ENCODE measurements around the gene KLF11.
A peak's percentile ranks its signal among the peaks of the same experiment; 100 is the strongest.

Gene KLF11

GRCh38 chr2:10043906-10044601 lies 704 bp downstream of the KLF11 start:
- peak; percentile 98 for DNase-seq

- DNase-seq: no peak
Observed at GRCh38 chr2:10045561-10046355, 2.4 kb downstream of the KLF11 start.

DNA sequence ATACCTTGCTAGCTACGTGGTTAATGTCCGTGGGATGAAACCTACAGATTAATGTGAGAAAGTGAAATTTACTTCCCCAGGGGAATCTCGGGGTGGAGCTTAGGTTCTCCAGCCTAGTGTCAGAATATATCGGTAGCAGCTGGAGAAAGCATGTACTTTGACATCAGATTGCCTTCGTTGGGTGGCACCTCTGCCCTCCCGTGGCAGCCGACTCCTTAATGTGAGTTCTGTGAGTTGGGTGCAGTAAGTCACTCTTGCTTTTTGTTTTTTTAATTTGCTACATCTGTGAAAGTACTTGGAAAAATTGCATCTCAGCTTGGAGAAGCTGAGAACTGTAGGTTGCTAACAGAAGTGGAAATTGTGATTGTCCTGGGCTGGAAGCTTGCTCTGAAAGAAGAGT lies 3.6 kb downstream of the KLF11 start:
- no peak for DNase-seq

DNA sequence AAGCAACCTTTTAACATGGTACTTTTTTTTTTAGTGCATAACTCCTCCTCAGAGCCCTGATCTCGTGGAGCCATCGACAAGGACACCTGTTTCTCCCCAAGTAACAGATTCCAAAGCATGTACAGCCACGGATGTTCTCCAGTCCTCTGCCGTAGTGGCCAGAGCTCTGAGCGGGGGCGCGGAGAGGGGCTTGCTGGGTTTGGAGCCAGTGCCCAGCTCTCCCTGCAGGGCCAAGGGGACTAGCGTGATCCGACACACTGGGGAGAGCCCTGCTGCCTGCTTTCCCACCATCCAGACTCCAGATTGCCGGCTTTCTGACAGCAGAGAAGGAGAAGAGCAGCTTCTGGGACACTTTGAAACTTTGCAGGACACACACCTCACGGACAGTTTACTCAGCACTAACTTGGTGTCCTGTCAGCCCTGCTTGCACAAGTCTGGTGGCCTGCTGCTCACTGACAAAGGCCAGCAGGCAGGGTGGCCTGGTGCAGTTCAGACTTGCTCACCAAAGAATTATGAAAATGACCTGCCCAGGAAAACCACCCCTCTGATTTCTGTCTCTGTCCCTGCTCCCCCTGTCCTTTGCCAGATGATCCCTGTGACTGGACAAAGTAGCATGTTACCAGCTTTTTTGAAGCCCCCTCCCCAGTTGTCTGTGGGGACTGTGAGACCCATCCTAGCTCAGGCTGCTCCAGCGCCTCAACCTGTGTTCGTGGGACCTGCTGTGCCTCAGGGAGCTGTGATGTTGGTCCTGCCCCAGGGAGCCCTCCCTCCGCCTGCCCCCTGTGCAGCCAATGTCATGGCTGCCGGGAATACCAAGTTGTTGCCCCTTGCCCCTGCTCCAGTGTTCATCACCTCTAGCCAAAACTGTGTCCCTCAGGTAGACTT lies 4.5 kb downstream of the KLF11 start:
- no peak for DNase-seq

- peak; percentile 70 for DNase-seq
Observed at GRCh38 chr2:10048501-10049171, 5.3 kb downstream of the KLF11 start.

GRCh38 chr2:10052216-10052615 lies 8.9 kb downstream of the KLF11 start:
- no peak for DNase-seq

- no peak for DNase-seq
Observed at GRCh38 chr2:10053351-10053750, 10.0 kb downstream of the KLF11 start.

DNA sequence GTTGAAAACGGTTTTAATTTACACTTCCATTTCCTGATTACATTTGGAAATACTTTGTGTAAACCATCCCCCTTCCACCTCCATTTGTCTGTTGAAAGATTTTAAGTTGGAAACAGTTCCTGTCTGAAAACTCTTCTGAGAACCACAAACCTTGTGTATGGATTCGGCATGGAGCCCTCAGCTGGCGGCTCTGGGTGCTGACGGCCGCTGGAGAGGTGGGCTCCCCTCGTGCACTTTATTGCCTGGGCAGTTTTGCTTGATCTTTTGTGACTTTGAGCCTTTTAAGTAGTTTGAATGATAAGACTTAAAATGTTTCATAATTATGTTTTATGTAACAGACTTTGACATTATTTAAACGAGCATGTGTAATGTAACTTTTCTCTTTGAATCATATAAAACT lies 11.1 kb downstream of the KLF11 start:
- DNase-seq: no peak

- DNase-seq: no peak
Observed at GRCh38 chr2:10054976-10055375, 11.6 kb downstream of the KLF11 start.

GRCh38 chr2:10056439-10056838 lies 13.1 kb downstream of the KLF11 start:
- DNase-seq: no peak

GRCh38 chr2:10057231-10058107 lies 14.1 kb downstream of the KLF11 start:
- no peak for DNase-seq

GRCh38 chr2:10058251-10059015 lies 15.1 kb downstream of the KLF11 start:
- no peak for DNase-seq

GRCh38 chr2:10059016-10059351 lies 15.6 kb downstream of the KLF11 start:
- DNase-seq: no peak

DNA sequence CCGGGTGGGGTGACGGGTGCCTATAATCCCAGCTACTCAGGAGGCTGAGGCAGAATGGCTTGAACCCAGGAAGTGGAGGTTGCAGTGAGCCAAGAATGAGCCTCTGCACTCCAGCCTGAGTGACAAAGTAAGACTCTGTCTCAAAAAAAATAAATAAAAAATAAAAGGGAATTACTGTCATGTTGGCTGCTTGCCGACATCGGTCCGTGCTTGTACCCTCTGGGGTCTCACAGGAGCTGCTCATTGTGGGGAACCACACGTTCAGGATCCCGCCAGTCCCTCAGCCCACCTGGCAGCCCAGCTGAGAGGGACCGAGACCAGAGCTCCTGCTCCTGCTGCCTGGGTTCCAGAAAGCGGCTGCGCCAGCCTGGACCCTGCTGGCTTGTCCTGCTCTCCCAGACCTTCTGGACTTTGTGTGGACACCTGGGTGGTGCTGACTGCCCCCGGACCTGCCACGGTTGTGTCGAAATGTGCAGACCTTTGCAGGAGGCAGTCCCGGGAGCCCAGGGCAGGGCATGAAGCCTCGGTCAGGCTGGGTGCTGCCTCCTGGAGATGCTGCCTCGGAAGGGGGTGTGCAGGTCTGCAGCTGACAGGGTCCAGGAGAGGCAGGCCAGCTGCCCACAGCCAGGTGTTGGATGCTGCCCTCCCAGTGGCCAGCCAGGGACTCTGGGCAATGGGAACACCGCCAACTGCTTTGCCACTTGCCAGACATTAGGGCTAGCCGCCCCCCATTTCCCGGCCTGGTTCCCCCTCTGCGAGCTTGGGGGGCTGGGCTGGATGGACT lies 16.4 kb downstream of the KLF11 start:
- no peak for DNase-seq

DNA sequence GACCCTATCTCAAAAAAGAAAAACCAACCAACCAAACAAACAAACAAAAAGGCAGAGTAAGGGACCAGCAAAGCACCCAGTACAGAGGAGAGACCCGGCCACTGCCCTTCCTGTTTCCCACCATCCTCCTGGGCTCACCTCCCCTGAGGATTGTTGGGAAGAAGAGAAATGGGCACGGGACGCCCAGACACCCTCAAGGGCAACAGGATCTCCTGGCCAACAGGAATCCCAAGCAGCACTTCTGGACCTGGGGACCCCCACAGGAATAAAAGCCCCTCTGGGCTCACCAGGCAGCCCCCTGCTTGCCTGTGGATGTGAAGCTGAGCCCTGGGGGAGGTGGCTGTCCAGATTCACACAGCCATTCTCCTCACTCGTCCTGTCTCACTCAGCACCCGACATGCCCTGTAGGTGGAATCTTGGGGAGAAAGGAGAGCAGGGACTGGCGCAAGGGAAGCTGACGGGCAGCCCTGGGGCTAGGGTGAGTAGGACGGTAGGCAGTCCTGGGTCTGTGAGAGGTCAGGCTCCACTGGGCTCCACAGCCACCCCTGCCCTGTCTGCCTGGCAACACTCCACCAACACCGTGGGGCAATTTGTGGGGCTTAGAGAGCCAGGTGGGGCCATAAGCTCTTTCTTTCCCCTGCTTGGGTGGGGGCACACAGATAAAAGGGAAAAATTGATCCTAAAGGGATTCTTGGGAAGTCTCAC lies 18.0 kb downstream of the KLF11 start:
- DNase-seq: no peak

GRCh38 chr2:10062931-10063365 lies 19.6 kb downstream of the KLF11 start:
- DNase-seq: no peak

DNA sequence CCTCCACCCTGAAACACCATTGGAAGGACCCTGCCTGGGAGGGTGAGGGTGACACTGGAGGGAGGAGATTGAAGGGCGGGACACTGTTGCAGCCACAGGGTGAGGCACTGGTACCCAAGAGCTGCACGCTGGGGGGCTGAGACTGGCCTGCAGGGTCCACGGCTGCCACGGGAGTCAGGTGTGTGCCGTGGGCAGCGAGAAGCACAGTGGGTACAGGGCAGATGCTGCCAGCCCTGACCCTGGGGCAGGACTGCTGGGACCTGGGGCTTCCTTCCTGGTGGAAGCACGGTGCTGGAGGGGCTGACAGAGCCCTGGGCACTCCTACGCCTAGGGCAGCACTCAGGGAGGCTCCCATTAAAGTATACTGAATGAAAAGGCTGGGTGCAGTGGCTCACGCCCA lies 20.2 kb downstream of the KLF11 start:
- DNase-seq: no peak

DNA sequence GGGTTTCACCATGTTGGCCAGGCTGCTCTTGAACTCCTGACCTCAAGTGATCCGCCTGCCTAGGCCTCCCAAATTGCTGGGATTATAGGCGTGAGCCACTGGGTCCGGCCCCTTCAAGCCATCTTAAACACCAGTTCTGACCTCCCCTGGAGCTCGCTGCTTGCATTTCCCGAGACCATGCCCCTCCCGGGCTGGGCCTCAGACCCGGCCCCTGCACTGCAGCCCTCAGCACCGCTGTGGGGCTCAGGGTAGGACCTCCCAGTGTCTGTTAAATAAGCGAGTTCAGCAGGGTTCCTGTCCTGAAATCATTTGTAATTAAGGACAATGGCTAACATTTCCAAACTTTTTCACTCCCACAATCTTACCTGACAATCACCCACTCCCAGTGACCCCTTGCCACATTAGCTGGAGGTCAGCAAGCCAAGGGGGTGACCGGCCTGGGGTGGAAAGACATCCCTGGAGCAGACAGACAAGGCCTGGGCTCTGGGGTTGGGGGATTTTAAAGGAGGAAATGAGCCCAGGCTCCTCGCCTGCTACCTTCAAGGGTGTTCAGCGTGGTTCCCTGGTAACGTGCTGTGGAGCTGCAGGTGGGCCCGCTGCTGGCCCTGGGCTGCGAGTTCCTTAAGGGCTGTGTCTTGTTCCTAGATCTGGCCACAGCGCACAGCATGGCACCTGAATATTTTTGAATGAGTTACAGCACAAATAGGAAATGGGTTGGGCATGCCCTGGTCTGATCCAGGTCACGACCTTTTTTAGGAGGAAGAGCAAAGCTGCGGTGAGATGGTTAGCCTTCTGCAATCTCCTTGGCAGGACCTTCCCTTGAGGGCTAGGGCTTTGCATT lies 21.8 kb downstream of the KLF11 start:
- DNase-seq: no peak

GRCh38 chr2:10065773-10066055 lies 22.4 kb downstream of the KLF11 start:
- DNase-seq: no peak
